Measurements from ENCODE around the gene IRX6. TPM values are rescaled to one million over a fixed set of nuclear protein-coding genes. Genes with fewer than 3 reads are reported as not detected.

Gene IRX6
- total and polyA plus RNA-seq, 2 of the 8 experiments (the other 6 are each of a cell fraction or from before 2014, with no cell fraction given), result 0.61 TPM; not detected in 1

DNA sequence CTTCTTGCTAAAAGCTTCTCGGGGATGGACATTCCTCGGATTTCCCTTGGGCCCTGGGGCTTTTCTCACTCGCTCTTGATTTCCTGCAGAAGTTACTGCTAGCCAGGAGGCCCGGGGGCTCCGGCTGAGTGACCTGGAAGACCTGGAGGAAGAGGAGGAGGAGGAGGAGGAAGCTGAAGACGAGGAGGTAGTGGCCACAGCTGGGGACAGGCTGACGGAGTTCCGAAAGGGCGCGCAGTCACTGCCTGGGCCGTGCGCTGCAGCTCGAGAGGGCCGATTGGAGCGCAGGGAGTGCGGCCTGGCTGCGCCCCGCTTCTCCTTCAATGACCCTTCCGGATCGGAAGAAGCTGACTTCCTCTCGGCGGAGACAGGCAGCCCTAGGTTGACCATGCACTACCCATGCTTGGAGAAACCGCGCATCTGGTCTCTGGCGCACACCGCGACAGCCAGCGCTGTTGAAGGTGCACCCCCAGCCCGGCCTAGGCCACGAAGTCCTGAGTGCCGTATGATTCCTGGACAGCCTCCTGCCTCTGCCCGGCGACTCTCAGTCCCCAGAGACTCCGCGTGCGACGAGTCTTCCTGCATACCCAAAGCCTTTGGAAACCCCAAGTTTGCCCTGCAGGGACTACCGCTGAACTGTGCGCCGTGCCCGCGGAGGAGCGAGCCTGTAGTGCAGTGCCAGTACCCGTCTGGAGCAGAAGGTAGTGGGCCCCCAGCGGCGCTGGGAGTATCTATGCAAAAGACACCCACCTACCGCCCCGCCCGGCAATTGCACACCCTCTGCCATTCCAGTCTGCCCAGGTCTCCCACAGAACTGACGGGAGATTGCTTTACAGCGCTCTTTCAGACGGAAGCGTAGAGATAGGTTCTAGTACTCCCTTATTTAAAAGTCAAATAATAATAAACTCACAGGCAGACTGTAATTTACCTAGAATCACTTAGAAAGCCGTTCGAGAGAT lies 4.9 kb downstream of the IRX6 start (continued):
- TF ChIP-seq, protein P1, sequence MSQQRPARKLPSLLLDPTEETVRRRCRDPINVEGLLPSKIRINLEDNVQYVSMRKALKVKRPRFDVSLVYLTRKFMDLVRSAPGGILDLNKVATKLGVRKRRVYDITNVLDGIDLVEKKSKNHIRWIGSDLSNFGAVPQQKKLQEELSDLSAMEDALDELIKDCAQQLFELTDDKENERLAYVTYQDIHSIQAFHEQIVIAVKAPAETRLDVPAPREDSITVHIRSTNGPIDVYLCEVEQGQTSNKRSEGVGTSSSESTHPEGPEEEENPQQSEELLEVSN (IDR thresholded peaks at IDR 0.05), result peak; percentile 60; the same call in 1 of the 2 replicates
- TF ChIP-seq FOSL1 (IDR thresholded peaks at IDR 0.05; ENCODE audit: insufficient read depth, low read depth, low read length), result no peak
